ENCODE results near the gene EVI5. TPM values are rescaled to one million over a fixed set of nuclear protein-coding genes. Genes with fewer than 3 reads are reported as not detected.

Gene EVI5
- total RNA-seq, 1 experiment from 2014 or later, result 33.9 TPM

DNA sequence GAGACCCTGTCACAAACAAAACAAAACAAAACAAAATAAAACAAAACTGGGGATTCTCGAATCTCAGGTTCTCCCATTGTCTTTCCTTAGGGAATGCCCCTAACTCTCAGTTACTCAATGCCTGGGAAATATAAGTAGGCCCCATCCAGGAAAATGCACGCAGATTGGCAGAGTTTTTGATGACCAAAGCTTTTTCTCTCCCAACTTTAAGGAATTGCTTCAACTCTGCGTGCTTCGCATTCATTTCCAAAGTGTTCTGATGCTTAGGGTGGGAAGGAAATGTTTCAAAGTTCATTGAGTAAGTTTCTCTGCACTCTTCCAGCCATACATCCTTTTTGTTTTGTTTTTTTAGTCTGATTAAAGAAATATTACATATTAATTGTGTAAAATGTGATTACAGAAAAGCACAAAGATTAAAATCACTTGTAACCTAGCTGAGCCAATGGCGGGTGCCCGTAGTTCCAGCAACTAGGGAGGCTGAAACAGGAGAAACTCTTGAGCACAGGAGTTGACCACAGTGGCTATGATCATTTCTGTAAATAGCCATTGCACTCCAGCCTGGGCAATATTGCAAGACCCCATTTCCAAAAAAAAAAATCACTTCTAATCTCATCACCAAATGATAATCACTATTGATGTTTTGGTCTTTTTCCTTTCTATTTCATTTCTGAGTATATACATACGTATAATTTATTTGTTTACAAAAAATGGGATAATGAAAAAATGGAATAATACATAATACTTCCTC lies 18.4 kb upstream of the EVI5 start:
- no peak overlapping the region for H3K27ac Mint-ChIP-seq (ENCODE audit: unreplicated experiment)
- peaks cover 37% of the 10 kb centered on the region for H3K4me1 Mint-ChIP-seq (ENCODE audit: low read depth, unreplicated experiment)
- DNase-seq, result no peak
- CTCF ChIA-PET, result interaction anchor here (2.1 kb wide), 1 partner anchor 18 kb away, joined by 7 read pairs; the partner anchor contains the start of gene EVI5
- BruUV-seq (replicated peaks), result no TSS peak
- peaks cover 5% of the 10 kb centered on the region for H3K9me3 Mint-ChIP-seq (ENCODE audit: low read depth, unreplicated experiment)
- H3K27me3 Mint-ChIP-seq (ENCODE audit: unreplicated experiment), result no peaks in the 10 kb centered on the region
- no peak overlapping the region for H3K4me3 Mint-ChIP-seq (ENCODE audit: low read depth, unreplicated experiment)
- TF ChIP-seq, protein P1, sequence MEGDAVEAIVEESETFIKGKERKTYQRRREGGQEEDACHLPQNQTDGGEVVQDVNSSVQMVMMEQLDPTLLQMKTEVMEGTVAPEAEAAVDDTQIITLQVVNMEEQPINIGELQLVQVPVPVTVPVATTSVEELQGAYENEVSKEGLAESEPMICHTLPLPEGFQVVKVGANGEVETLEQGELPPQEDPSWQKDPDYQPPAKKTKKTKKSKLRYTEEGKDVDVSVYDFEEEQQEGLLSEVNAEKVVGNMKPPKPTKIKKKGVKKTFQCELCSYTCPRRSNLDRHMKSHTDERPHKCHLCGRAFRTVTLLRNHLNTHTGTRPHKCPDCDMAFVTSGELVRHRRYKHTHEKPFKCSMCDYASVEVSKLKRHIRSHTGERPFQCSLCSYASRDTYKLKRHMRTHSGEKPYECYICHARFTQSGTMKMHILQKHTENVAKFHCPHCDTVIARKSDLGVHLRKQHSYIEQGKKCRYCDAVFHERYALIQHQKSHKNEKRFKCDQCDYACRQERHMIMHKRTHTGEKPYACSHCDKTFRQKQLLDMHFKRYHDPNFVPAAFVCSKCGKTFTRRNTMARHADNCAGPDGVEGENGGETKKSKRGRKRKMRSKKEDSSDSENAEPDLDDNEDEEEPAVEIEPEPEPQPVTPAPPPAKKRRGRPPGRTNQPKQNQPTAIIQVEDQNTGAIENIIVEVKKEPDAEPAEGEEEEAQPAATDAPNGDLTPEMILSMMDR (IDR thresholded peaks at IDR 0.05; ENCODE audit: unreplicated experiment), result no peak
- peaks cover 9% of the 10 kb centered on the region for H3K36me3 Mint-ChIP-seq (ENCODE audit: insufficient read depth, unreplicated experiment)
- intact Hi-C loops (cut with micrococcal nuclease; ENCODE audit: unreplicated experiment), result no loop called here

DNA sequence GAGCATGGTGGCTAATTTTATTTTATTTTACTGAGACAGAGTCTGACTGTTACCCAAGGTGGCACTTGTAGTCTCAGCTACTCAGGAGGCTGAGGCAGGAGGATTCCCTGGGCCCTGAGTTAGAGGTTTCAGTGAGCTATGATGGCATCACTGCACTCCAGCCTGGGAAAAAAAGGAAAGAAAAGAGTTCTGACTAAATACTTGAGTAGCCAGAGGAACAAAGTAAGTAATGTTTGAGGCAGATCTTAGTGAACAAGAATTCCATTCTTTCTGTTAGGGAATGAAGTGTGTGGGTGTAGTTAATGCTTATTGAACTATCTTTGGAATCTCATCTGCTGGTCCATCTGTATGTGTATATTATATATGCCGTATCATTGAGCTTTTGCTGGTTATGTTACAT lies 13.1 kb upstream of the EVI5 start:
- Mint-ChIP-seq H3K27me3 (ENCODE audit: unreplicated experiment) (no peaks in the 10 kb centered on the region), H3K36me3 (ENCODE audit: insufficient read depth, unreplicated experiment) (no peaks in the 10 kb centered on the region), H3K9me3 (ENCODE audit: low read depth, unreplicated experiment) (no peaks in the 10 kb centered on the region), H3K27ac (ENCODE audit: unreplicated experiment) (no peak overlapping the region), H3K4me3 (ENCODE audit: low read depth, unreplicated experiment) (no peak overlapping the region), H3K4me1 (ENCODE audit: low read depth, unreplicated experiment) (peaks cover under 1% of the 10 kb centered on the region)
- TF ChIP-seq, protein P1 (IDR thresholded peaks at IDR 0.05; ENCODE audit: unreplicated experiment), result no peak
- BruUV-seq (replicated peaks), result no TSS peak
- no peak for DNase-seq
- CTCF ChIA-PET, result interaction anchor here (0.6 kb wide), 1 partner anchor 741 kb away, joined by 4 read pairs; no protein-coding TSS in a partner anchor
- intact Hi-C loops (cut with micrococcal nuclease; ENCODE audit: unreplicated experiment), result no loop called here

DNA sequence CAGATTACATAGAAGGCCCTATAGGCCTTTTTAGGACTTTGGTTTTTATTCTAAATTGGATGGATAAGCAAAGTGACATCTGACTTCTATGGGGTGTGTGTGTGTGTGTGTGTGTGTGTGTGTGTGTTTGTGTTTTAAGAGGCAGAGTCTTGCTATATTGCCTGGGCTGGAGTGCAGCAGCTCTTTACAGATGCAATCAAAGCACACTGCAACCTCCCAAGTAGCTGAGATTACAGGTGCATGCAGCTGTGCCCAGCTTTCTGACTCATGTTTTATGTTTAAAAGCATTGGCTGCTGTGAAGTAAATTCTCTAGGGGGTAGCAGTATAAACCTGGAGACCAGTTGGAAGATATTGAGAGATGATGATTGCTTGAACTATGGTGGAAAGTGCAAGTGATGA lies 12.4 kb upstream of the EVI5 start:
- Mint-ChIP-seq H3K4me1 (ENCODE audit: low read depth, unreplicated experiment) (peaks cover 7% of the 10 kb centered on the region), H3K36me3 (ENCODE audit: insufficient read depth, unreplicated experiment) (no peaks in the 10 kb centered on the region), H3K27me3 (ENCODE audit: unreplicated experiment) (no peaks in the 10 kb centered on the region), H3K27ac (ENCODE audit: unreplicated experiment) (no peak overlapping the region), H3K9me3 (ENCODE audit: low read depth, unreplicated experiment) (no peaks in the 10 kb centered on the region), H3K4me3 (ENCODE audit: low read depth, unreplicated experiment) (no peak overlapping the region)
- intact Hi-C loops (cut with micrococcal nuclease; ENCODE audit: unreplicated experiment), result no loop called here
- DNase-seq, result no peak
- TF ChIP-seq, protein P1 (IDR thresholded peaks at IDR 0.05; ENCODE audit: unreplicated experiment), result no peak
- BruUV-seq (replicated peaks), result no TSS peak
- CTCF ChIA-PET, result interaction anchor here (0.6 kb wide), 2 partner anchors 49 to 741 kb away, joined by 3 to 4 read pairs; no protein-coding TSS in a partner anchor

DNA sequence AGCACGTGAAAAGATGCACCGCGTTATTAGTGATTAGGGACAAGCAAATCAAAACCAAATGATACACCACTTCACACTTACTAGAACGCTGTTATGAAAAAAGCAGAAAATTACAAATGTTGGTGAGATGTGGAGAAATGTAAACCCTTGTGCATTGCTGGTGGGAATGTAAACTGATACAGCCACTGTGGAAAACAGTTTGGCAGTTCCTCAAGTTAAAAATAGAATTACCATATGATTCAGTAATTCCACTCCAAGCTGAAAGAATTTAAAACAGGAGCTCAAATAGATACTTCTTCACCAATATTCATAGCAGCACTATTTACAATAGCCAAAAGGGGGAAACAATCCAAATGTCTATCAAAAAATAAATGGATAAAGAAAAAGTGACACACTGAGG lies 10.3 kb upstream of the EVI5 start:
- H3K4me3 Mint-ChIP-seq (ENCODE audit: low read depth, unreplicated experiment), result no peak overlapping the region
- intact Hi-C loops (cut with micrococcal nuclease; ENCODE audit: unreplicated experiment), result no loop called here

More for the DNA sequence above, 10.3 kb upstream of the EVI5 start:
- BruUV-seq (replicated peaks), result no TSS peak
- H3K4me1 Mint-ChIP-seq (ENCODE audit: low read depth, unreplicated experiment), result peaks cover 9% of the 10 kb centered on the region
- no peaks in the 10 kb centered on the region for H3K36me3 Mint-ChIP-seq (ENCODE audit: insufficient read depth, unreplicated experiment)
- DNase-seq, result no peak
- no peak overlapping the region for H3K27ac Mint-ChIP-seq (ENCODE audit: unreplicated experiment)
- TF ChIP-seq, protein P1 (IDR thresholded peaks at IDR 0.05; ENCODE audit: unreplicated experiment), result no peak
- CTCF ChIA-PET, result no interaction called here
- H3K9me3 Mint-ChIP-seq (ENCODE audit: low read depth, unreplicated experiment), result no peaks in the 10 kb centered on the region
- H3K27me3 Mint-ChIP-seq (ENCODE audit: unreplicated experiment), result no peaks in the 10 kb centered on the region

Measured in Calu3 (cell line).